WTC11 (cell line): ENCODE measurements around the gene ZGPAT. TPM values are rescaled to one million over a fixed set of nuclear protein-coding genes. Genes with fewer than 3 reads are reported as not detected.

Experiments
- ATAC-seq: fragments of 200-7000 bp; cut with Tn5 transposase; 2 replicates; pipeline ENCODE4 v1.10.0; 2021; ENCODE audit warnings: mild to moderate bottlenecking, moderate library complexity
- CTCF ChIA-PET: fragments of 300-600 bp; sonication (Branson Sonifier 250); formaldehyde crosslinking; loops from one replicate; lab custom pipeline; 2021; ENCODE audit warnings: antibody characterized with exemption; lab: Charles Lee
- POLR2A ChIA-PET: fragments of 350-600 bp; sonication (Branson Sonifier 250); formaldehyde crosslinking; loops from one replicate; lab custom pipeline; 2021; ENCODE audit warnings: antibody characterized with exemption; lab: Charles Lee
- DNase-seq: peaks from one replicate; pipeline ENCODE4 v3.0.0; 2021; ENCODE audit warnings: low spot score
- H3K27ac Mint-ChIP-seq: 2 replicates; pipeline ENCODE4 v1.8.0; 2021; ENCODE audit warnings: mixed read lengths
- H3K27me3 Mint-ChIP-seq: 2 replicates; pipeline ENCODE4 v1.8.0; 2021; ENCODE audit warnings: low read depth, mild to moderate bottlenecking, moderate library complexity, mixed read lengths
- H3K36me3 Mint-ChIP-seq: 2 replicates; pipeline ENCODE4 v1.8.0; 2021; ENCODE audit warnings: mixed read lengths
- H3K4me1 Mint-ChIP-seq: 2 replicates; pipeline ENCODE4 v1.8.0; 2022; ENCODE audit warnings: mixed read lengths
- H3K4me3 Mint-ChIP-seq: 2 replicates; pipeline ENCODE4 v1.8.0; 2021; ENCODE audit warnings: mild to moderate bottlenecking, moderate library complexity, mixed read lengths
- H3K9me3 Mint-ChIP-seq: 2 replicates; pipeline ENCODE4 v1.8.0; 2021; ENCODE audit warnings: mixed read lengths
- ARID4B ChIP-seq: sonication (generic); formaldehyde crosslinking; IDR thresholded peaks from 2 replicates; pipeline ENCODE4 v1.8.0; 2023; ENCODE audit warnings: missing genetic modification reagents, mild to moderate bottlenecking, borderline replicate concordance
- CDX4 ChIP-seq: fragments of 250-450 bp; sonication (Bioruptor Pico); IDR thresholded peaks from 2 replicates; pipeline ENCODE4 v1.9.0; 2021; ENCODE audit warnings: moderate library complexity, mild to moderate bottlenecking, inconsistent platforms, borderline replicate concordance
- CREB1 ChIP-seq: sonication (generic); formaldehyde crosslinking; IDR thresholded peaks from 2 replicates; pipeline ENCODE4 v1.8.0; 2023; ENCODE audit warnings: mild to moderate bottlenecking, missing genetic modification reagents
- E2F5 ChIP-seq: sonication (generic); formaldehyde crosslinking; IDR thresholded peaks from 2 replicates; pipeline ENCODE4 v1.8.1; 2022; ENCODE audit warnings: mild to moderate bottlenecking, moderate library complexity, missing genetic modification reagents
- EMX1 ChIP-seq: fragments of 250-450 bp; sonication (Bioruptor Pico); IDR thresholded peaks from 2 replicates; pipeline ENCODE4 v1.8.0; 2021; ENCODE audit warnings: mild to moderate bottlenecking
- ERG ChIP-seq: fragments of 250-450 bp; sonication (Bioruptor Pico); IDR thresholded peaks from 2 replicates; pipeline ENCODE4 v1.8.0; 2021; ENCODE audit warnings: mild to moderate bottlenecking
- FOXP1 ChIP-seq: sonication (generic); formaldehyde crosslinking; IDR thresholded peaks from 2 replicates; pipeline ENCODE4 v1.8.0; 2022; ENCODE audit warnings: missing genetic modification reagents, mild to moderate bottlenecking, moderate library complexity, borderline replicate concordance
- HMGXB4 ChIP-seq: sonication (generic); formaldehyde crosslinking; IDR thresholded peaks from 2 replicates; pipeline ENCODE4 v1.8.1; 2023; ENCODE audit warnings: mild to moderate bottlenecking, moderate library complexity, missing genetic modification reagents
- JUN ChIP-seq: sonication (generic); formaldehyde crosslinking; IDR thresholded peaks from 2 replicates; pipeline ENCODE4 v1.8.0; 2023; ENCODE audit warnings: mild to moderate bottlenecking, missing genetic modification reagents
- KAT7 ChIP-seq: sonication (generic); formaldehyde crosslinking; IDR thresholded peaks from 2 replicates; pipeline ENCODE4 v1.8.1; 2023; ENCODE audit warnings: missing genetic modification reagents, mild to moderate bottlenecking, borderline replicate concordance
- MAX ChIP-seq: sonication (generic); formaldehyde crosslinking; IDR thresholded peaks from 2 replicates; pipeline ENCODE4 v1.8.0; 2022; ENCODE audit warnings: mild to moderate bottlenecking, missing genetic modification reagents
- PREB ChIP-seq: sonication (generic); formaldehyde crosslinking; IDR thresholded peaks from 2 replicates; pipeline ENCODE4 v1.8.1; 2022; ENCODE audit warnings: mild to moderate bottlenecking, missing genetic modification reagents, moderate library complexity, borderline replicate concordance
- SMAD3 ChIP-seq: sonication (generic); formaldehyde crosslinking; IDR thresholded peaks from 2 replicates; pipeline ENCODE4 v1.8.0; 2022; ENCODE audit warnings: missing genetic modification reagents, mild to moderate bottlenecking, borderline replicate concordance
- SP1 ChIP-seq: sonication (generic); formaldehyde crosslinking; conservative IDR thresholded peaks from 2 replicates; pipeline ENCODE4 v1.8.1; 2022; ENCODE audit warnings: missing genetic modification reagents
- TEAD1 ChIP-seq: sonication (generic); formaldehyde crosslinking; IDR thresholded peaks from 2 replicates; pipeline ENCODE4 v1.8.0; 2022; ENCODE audit warnings: mild to moderate bottlenecking, missing genetic modification reagents
- ZBTB21 ChIP-seq: sonication (generic); formaldehyde crosslinking; IDR thresholded peaks from 2 replicates; pipeline ENCODE4 v1.8.1; 2023; ENCODE audit warnings: mild to moderate bottlenecking, missing genetic modification reagents, borderline replicate concordance
- ZNF232 ChIP-seq: sonication (generic); formaldehyde crosslinking; IDR thresholded peaks from 2 replicates; pipeline ENCODE4 v1.8.0; 2022; ENCODE audit warnings: mild to moderate bottlenecking, missing genetic modification reagents
- ZNF281 ChIP-seq: sonication (generic); formaldehyde crosslinking; IDR thresholded peaks from 2 replicates; pipeline ENCODE4 v1.8.0; 2023; ENCODE audit warnings: mild to moderate bottlenecking, missing genetic modification reagents
- ZNF671 ChIP-seq: fragments of 250-450 bp; sonication (Bioruptor Pico); IDR thresholded peaks from 2 replicates; pipeline ENCODE4 v1.8.0; 2021; ENCODE audit warnings: mild to moderate bottlenecking
- total RNA-seq: library from RNA; stranded (reverse); gene quantifications from 3 replicates; pipeline ENCODE4 v1.2.3, GENCODE V29; 2021

ZGPAT gene
- total RNA-seq, 1 experiment from 2014 or later: 28.3 TPM

- peak; percentile 79; the same call in 1 of the 2 replicates for TF ChIP-seq ARID4B (CRISPR knock-in tag)
- peak; percentile 62; the same call in 1 of the 2 replicates for TF ChIP-seq JUN (CRISPR knock-in tag)
- 0 out of 2 replicates have a peak, but pooled peaks have one; percentile 35 for TF ChIP-seq ZBTB21
- 0 out of 2 replicates have a peak, but pooled peaks have one; percentile 8 for TF ChIP-seq HMGXB4
- TF ChIP-seq KAT7 (CRISPR knock-in tag): 0 out of 2 replicates have a peak, but pooled peaks have one; percentile 26
- peak; percentile 35; the same call in 1 of the 2 replicates for TF ChIP-seq E2F5 (CRISPR knock-in tag)
- TF ChIP-seq MAX (CRISPR knock-in tag): 0 out of 2 replicates have a peak, but pooled peaks have one; percentile 61
- no peak for TF ChIP-seq PREB (CRISPR knock-in tag)
- peak; percentile 48; the same call in 1 of the 2 replicates for TF ChIP-seq SP1 (CRISPR knock-in tag)
- 0 out of 2 replicates have a peak, but pooled peaks have one; percentile 48 for TF ChIP-seq TEAD1
- no peak for TF ChIP-seq CDX4 (CRISPR knock-in tag)
- TF ChIP-seq EMX1 (CRISPR knock-in tag): peak; percentile 71; the same call in 1 of the 2 replicates
- peak; percentile 26; the same call in 1 of the 2 replicates for TF ChIP-seq FOXP1 (CRISPR knock-in tag)
- no peak for TF ChIP-seq ZNF232
Measured at GRCh38 chr20:63696628-63697356, 11.0 kb upstream of the ZGPAT start, which contains the start of gene TNFRSF6B (continued).

GRCh38 chr20:63697357-63697867 lies 10.4 kb upstream of the ZGPAT start:
- H3K27me3 Mint-ChIP-seq: peaks cover 3% of the 10 kb centered on the region; the same call in 1 of the 2 replicates
- H3K4me1 Mint-ChIP-seq: peaks cover 7% of the 10 kb centered on the region
- ChIA-PET CTCF (interaction anchor here (0.9 to 3.4 kb wide), 6 partner anchors 9 to 159 kb away, joined by 3 to 19 read pairs (median 6); partner anchors contain the start of genes ARFRP1, PTK6, SRMS and ZGPAT), POLR2A (interaction anchor here (1.6 kb wide), 1 partner anchor 39 kb away, joined by 4 read pairs; the partner anchor contains the start of gene RTEL1)
- H3K4me3 Mint-ChIP-seq: peak overlapping the region; percentile 53
- DNase-seq (no peak), ATAC-seq (peak; percentile 9; the same call in 1 of the 2 replicates)
- H3K9me3 Mint-ChIP-seq: no peaks in the 10 kb centered on the region
- peaks cover 13% of the 10 kb centered on the region for H3K36me3 Mint-ChIP-seq
- H3K27ac Mint-ChIP-seq: no peak overlapping the region
- TF ChIP-seq EMX1 (CRISPR knock-in tag): no peak
- TF ChIP-seq ZBTB21: no peak
- no peak for TF ChIP-seq ZNF671
- no peak for TF ChIP-seq FOXP1 (CRISPR knock-in tag)
- no peak for TF ChIP-seq ZNF281
- no peak for TF ChIP-seq MAX (CRISPR knock-in tag)
- no peak for TF ChIP-seq SMAD3 (CRISPR knock-in tag)
- TF ChIP-seq ERG: 0 out of 2 replicates have a peak, but pooled peaks have one; percentile 5
- TF ChIP-seq CREB1 (CRISPR knock-in tag): peak; percentile 62; the same call in 1 of the 2 replicates
